Endometrial microvascular endothelial cells (primary cell): ENCODE data around the gene ANKRD36B. TPM values are rescaled to one million over a fixed set of nuclear protein-coding genes. Genes with fewer than 3 reads are reported as not detected.
"Not testable (repeated sequence)": the region's sequence is repeated elsewhere in the genome, so short reads cannot be mapped to it uniquely, and the experiment has no call there.

Source experiments
- in situ Hi-C: cut with HindIII; loops from 2 replicates; pipeline ENCODE4 v1.10.0; 2017; ENCODE audit warnings: low sequenced_read_pairs, low pct_unique_long_range_greater_than_20kb; ENCODE audit errors: inconsistent ontology term
- total RNA-seq: library from RNA; depleted of rRNA; stranded (reverse); fragments of >200 nt; gene quantifications from one replicate; pipeline ENCODE4 v1.2.3, GENCODE V29; 2015; ENCODE audit errors: inconsistent ontology term

ANKRD36B gene
- 7.2 TPM for total RNA-seq

DNA sequence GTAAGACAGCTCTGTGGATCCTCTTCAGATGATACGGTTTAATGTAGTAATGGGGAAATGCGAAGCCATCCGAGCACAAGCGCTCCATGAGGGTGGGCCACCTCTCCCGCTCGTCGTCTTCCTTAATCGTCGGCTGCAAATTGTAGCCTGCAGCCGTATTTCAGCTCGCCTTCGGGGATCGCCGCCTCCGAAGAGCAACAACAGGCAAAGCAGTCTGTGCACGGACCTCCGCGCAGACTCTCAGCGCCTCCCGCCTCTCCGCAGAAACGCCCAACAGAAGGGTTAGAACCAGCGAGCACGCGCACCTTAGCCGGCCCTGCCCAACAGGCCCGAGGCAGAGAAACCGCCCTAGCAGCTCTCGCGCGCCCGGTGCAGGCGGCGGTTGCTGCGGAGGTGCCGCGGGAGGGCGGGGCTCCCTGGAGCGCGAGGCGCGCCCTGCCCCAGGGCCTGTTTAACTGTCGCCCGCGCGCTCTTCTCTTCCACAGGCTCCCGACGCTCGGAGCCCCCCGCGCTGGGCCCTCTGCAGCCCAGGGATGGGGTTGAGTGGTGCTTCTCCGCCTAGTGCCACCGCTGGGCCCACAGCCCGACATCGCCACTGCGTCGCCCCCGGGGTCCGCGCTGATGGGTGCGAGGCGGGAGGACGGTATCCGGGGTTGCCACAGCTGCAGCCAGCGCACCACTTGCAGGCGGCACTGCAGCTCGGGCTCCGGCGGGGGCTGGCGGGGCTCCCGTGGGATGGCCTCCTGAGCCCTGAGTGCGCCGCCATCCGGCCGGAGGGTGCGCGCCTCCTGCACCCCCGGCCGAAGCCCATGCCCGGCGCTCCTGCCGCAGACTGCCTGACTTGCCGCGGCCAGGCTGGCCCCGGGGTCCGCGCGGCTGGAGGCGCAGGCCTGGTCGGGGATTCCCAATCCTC, at the start of gene ANKRD36B:
Gene ANKRD36B, minus strand, starts transcription at position 280 of the 913 bp plus-strand sequence. Its CDS starts 192 bp downstream, at position 88.
- in situ Hi-C loops: not testable (repeated sequence)

DNA sequence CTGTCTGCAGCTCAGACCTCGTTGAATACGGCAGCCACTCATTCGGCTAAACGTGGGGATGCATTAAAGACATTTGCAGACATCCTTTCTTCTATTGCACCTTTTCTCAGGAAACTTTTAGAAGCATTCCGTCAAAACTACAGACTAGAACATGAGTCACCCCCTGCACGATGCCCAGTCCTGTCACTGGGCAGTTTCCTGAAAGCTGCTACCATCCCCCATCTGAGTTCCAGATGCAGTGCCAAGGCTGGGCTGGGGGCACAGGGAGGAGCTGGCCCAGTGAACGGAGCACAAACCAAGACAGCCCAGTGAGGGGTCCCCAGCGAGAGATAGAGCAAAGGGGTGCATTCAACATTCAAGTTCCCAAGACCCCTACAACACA, 36.4 kb upstream of the ANKRD36B start:
- in situ Hi-C loops: not testable (repeated sequence)

DNA sequence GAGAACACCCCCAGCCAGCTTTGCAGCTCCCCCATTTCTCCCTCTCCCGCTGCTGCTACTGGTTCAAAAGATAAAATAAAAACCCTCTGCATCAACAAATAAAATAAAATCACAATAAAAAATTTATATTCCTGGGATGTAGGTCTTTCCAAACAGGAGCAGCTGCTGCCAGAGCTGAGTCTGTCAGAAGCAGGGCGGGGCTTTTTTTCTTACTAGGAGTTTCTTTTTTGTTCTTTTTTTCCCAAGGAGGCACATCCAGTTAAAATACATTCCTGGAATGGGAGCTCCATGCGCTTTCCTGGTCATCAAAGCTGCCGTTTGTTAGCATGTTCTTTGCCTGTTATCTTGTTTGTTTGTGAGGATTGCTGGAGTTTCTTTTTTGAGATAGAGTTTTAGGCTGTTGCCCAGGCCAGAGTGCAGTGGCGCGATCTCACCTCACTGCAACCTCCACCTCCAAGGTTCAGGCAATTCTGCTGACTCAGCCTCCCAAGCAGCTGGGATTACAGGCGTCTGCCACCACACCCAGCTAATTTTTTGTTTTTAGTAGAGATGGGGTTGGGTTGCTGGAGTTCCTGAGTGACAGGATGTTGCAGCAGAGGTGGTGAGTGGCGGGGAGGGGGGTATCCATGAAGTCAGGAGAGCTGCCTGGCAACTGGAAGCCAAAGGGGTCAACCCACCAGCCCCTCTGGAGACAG, 35.8 kb upstream of the ANKRD36B start:
- in situ Hi-C loops: not testable (repeated sequence)

DNA sequence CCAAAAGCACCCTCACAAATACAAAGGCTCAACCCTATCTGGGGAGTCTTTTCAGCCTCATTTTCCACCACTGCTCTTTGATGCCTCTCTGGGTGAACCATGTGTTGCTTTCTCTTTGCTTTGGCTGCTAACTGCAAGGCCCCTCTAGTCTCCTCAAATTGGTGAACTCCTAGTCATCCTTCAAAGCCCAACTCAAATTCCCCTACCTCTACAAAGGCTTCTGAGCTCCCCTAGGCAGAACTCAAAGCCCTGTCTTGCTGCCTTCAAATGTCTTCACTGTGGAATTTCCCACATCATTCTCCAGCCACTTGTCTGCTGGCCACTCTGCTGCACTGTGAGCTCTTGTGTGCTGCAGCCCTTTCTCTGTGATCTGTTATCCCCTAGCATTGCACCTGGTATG, 33.3 kb upstream of the ANKRD36B start:
- in situ Hi-C loops: not testable (repeated sequence)

DNA sequence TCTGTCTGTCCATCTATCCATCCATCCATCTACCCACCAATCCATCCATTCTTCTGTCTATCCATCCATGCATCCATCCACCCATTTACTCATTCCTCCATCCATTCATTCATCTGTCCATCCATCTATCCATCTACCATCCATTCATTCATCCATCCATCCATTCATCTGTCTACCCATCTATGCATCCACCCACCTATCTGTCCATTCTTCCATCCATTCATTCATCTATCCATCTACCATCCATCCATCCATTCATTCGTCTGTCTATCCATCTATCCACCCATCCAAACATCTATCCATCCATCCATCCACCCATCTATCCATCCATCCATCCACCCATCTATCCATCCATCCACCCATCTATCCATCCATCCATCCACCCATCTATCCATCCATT, 30.8 kb upstream of the ANKRD36B start:
- in situ Hi-C loops: not testable (repeated sequence)

DNA sequence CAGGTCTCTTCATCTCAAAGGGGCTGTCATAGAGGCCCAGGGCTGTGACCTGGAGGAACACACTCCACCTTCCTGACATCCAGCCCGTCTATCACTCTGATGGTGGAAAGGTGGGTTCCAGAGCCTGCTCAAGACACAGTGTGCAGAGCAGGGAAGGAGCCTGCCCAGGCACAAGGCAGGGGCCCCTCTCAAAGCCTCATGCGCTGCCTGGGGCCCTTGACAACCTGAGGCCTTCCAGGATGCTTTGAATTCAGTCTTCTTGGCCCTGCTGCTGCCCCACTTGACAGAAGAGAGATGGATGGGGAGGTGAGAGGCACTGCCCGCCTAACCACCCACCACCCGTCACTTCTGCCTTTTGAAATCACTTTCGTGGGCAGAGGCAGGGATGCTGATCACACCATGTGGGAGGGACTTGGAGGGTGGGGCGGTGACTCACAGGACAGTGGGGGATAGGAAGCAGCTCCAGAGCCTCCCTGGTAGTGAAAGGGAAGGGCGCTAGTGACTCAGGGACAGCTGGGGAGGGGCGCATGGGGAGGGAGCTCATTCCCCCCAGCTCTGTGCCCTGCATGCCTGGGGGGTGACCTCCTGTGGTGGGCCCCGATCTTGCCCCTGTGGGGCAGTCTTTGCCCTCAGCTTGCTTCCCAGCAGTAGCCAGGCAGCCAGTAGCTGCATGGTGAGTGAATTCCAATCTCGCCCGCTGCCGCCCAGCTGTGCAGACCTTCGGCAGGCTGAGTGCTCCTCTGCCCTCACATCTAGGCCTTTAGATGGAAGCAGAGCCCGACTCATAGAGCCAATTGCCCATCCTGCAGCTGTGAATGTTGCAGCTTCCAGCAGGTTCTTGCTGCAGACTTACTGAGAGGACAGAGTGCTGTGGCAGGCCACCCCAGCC, 29.5 kb upstream of the ANKRD36B start:
- in situ Hi-C loops: not testable (repeated sequence)

DNA sequence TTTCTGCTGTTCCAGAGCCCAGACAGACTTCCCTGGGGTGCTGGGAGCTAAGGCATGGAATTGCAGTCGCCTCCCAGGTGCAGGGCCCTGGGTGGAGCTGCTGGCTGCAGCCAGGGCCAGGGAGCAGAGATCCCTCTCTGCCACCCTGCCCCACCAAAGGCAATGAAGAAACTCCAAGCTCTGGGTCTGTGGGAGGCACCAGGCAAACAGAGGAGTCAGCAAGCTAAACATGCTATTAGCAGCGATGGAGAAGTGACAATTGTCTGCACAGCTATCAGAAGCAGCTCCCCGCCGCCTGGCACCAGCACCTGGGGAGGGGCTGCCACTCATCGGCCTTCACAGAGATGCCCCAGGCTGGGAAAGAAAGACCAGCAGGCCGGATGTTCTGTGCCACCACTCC, 28.2 kb upstream of the ANKRD36B start:
- in situ Hi-C loops: no loop called here

DNA sequence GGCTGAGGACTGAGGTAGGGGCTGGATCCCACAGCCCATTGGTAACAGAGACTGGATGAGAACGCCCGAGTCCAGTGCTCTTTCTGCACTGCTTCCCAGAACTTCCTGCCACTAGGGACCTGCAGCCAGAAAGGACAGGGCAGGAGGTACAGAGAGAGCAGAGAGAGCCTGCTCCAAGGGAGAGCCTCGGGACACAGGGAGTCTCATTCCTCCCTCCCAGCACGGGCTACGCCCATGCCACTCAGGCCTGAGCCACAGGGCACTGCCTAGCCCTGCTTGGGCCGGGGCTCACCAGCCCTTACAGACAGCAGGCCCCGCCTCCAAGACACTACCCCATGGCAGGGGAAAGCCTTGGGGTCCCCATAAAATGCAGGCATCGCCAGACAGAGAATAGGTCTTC, 26.1 kb upstream of the ANKRD36B start:
- in situ Hi-C loops: not testable (repeated sequence)

DNA sequence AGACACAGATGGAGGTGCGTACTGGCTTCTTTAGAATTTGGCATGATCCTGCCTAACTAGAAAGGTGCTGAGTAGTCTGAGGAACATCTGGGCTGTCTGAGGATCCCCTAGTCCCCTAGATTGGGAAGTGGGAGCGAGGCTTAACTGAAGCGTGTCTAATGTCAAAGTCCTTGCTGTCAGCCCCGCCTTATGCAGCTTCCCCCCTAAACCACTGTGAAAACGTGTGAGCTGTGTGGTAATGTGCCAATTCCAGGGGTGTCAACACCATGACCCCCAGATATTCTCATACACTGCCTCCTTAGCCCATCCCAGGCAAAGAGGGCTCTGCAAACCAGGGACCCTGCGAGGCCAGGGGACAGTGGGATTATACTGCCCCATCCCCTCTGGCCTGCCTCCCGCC, 22.2 kb upstream of the ANKRD36B start:
- in situ Hi-C loops: not testable (repeated sequence)

DNA sequence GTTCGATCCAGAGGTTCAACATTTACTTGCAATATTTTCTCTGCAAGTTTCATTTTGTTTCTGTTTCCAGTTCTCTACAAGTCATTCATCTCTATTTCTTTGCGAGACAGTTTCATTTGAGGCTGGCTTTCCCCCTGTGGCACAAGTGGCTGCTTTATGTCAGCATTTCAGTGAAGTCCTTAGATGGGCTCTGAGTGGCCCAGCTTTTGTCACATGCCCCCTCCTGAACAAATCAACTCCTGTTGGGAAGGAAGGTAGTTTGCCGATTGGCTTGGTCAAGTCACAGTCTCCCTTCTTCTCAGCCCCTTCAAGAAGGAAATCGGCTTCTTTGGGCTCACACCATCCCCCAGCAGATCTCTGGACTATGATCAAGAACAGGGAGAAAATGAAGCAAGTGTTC, 19.1 kb upstream of the ANKRD36B start:
- in situ Hi-C loops: not testable (repeated sequence)

DNA sequence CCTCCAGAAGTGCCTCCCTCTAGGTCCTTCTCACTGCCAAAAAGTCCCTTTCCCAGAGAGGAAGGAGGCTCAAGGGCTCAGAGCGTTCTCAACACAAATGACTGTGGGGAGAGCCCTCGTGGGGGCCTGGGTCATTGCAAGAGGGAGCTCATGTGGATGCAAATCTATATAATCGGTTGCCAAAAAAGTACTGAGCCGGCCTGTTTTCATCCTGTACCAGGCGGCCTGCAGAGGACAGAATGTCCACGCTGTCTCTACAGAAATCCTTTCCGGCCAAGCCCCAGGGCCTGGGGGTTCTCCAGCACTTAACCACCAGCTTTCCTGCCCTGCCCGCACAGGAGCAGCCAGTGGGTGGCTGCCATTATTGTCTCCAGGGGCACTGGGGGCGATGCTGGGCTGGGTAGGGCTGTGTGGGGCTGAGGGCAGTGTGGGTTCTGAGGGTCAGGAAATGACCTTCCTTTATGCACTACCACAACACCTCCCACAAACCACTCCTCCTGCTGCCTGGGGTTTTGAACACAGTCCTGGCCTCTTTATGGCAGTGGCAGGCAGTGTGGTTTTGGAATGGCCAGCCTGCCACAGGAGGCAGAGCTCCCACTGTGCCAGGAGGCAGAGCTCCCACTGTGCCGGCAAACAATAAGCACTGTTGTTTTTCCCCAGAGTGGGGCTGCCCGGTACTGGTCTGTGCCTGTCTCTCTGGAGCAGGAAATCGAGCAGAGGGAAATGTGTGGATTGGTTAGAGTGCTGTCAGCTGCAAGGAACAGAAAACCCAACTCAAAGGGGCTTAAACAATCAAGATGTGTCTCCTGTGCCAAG, 16.1 kb upstream of the ANKRD36B start:
- in situ Hi-C loops: not testable (repeated sequence)

DNA sequence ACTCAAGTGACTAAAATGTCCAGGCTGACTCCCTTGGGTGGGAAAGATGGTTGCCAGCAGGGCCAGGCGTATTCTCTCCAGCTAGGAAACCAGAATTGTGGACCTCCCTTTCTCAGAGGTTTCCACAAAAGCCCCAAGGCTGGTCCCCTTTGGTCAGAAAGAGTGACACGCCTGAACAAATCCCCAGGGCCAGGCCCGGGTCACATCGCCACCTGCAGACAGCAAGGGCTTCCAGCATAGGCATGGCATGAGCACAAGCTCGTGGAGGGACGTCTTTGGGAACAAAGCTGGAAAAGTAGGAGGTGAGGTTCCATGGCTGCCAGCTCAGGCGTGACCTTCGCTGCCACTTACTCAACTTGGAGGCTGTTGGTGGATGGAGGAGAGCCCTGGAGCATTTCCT, 15.4 kb upstream of the ANKRD36B start:
- in situ Hi-C loops: not testable (repeated sequence)

DNA sequence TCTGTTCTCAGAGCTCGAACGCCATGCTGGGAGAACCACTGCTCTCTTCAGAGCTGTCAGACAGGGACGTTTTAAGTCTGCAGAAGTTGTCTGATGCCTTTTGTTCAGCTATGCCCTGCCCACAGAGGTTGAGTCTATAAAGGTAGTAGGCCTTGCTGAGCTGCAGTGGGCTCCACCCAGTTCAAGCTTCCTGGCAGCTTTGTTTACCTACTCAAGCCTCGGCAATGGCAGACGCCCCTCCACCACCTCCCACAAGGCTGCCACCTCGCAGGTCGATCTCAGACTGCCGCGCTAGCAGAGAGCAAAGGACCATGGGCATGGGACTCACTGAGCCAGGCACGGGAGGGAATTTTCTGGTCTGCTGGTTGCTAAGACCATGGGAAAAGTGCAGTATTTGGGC, 11.9 kb upstream of the ANKRD36B start:
- in situ Hi-C loops: not testable (repeated sequence)

DNA sequence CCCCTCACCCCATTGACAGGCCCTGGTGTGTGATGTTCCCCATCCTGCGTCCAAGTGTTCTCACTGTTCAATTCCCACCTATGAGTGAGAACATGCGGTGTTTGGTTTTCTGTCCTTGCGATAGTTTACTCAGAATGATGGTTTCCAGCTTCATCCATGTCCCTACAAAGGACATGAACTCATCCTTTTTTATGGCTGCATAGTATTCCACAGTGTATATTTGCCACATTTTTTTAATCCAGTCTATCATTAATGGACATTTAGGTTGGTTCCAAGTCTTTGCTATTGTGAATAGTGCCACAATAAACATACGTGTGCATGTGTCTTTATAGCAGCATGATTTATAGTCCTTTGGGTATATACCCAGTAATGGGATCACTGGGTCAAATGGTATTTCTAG, 6.5 kb upstream of the ANKRD36B start:
- in situ Hi-C loops: not testable (repeated sequence)

DNA sequence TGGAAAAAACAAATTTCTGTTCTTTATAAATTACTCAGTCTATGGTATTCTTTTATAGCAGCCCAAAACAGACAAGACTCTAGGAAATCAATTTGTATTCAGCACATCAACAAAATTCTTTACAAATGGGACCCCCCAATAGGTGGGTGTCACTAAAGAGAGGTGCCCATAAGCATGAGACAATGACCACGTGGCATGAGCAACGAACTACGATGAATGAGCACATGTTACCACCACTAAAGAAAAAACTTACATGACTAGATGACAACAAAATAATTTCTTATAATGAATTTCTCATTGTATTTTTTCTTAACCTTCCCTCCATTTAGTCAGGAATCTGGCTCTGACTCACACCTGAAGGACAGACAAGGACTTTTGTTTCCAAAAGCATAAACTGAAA, 3.8 kb upstream of the ANKRD36B start:
- in situ Hi-C loops: not testable (repeated sequence)

DNA sequence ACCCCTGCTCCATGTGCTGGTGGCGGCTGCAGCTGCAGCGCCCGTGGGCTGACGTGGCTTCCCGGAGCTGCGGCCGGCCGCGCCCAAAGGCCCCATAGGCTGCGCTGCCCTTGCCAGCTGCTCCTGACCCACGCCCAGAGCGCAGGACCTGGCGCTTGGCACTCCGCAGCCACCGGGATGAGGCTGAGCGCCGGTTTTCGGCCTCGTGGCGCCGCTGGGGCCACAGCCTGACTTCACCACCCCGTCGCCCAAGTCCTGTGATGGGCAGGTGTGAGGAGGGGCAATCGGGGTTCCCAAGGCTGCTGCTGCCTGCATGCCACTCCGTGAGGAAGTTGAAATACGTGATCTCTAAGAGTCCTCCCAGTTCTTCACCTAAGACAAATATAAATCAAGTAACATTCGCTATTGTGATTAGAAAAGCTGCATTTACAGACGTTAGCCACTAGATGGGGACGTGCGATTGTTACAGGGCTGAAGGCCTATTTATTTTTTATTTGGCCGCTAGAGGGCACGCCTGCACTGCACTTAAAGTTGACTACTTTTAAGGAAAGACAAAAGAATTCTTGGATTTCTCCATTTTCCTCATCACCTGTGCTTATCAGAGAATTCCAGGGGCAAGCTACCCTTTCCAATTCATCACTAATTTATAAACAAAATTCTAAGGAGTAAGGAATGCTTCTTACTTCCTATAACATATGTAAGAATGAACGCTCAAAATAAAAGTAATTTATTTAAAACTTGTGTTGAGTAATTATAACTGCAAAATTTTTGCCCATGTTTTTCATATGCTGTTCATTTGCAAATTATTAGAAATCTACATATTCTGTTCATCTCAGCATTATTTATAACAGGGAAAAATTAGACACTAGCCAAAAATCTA, 1.1 kb upstream of the ANKRD36B start:
- in situ Hi-C loops: not testable (repeated sequence)

DNA sequence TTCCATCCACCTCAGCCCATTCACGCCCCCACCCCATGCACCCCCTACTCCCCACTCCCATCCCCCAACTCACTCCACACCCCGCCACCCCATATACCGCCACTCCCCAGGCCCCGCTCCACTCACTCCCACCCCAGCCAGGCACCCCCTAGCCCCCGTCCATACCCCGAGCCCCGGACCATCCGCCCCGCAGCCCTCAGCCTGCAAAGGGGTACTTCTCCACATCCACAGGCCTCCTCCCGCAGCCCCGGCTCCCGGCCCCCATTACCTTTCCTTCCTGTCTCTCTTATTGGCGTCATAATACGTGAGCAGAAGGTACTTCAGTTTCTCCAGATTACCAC, 450 bp downstream of the ANKRD36B start:
- in situ Hi-C loops: not testable (repeated sequence)

DNA sequence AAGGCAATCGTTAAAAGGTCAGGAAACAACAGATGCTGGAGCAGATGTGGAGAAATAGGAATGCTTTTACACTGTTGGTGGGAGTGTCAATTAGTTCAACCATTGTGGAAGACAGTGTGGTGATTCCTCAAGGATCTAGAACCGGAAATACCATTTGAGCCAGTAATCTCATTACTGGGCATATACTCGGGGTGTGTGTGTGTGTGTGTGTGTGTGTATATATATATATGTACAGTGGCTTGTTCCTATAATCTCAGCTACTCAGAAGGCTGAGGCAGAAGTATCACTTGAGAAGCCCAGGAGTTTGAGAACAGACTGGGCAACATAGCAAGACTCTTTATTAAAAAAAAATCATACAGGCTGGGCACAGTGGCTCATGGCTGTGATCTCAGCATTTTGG, 24.0 kb downstream of the ANKRD36B start:
- in situ Hi-C loops: not testable (repeated sequence)
